AG09309 (cell line): Measurements from ENCODE around the gene SIVA1.

Experiments
- DNase-seq: peaks from one replicate; pipeline ENCODE4 v3.0.0-alpha.2; 2010; ENCODE audit warnings: low read depth
- H3K4me3 ChIP-seq: 2 replicates; pipeline ENCODE4 v1.5.1; 2011; ENCODE audit warnings: mild to moderate bottlenecking, low read depth, low read length, moderate library complexity; ENCODE audit not compliant: control insufficient read depth
- TF ChIP-seq, protein P1 (sequence below): IDR thresholded peaks from 2 replicates; pipeline ENCODE4 v1.5.1; 2011; ENCODE audit warnings: mild to moderate bottlenecking, low read depth, low read length, inconsistent platforms; ENCODE audit not compliant: insufficient read depth, control insufficient read depth; ENCODE audit errors: missing control alignments

SIVA1 gene

DNA sequence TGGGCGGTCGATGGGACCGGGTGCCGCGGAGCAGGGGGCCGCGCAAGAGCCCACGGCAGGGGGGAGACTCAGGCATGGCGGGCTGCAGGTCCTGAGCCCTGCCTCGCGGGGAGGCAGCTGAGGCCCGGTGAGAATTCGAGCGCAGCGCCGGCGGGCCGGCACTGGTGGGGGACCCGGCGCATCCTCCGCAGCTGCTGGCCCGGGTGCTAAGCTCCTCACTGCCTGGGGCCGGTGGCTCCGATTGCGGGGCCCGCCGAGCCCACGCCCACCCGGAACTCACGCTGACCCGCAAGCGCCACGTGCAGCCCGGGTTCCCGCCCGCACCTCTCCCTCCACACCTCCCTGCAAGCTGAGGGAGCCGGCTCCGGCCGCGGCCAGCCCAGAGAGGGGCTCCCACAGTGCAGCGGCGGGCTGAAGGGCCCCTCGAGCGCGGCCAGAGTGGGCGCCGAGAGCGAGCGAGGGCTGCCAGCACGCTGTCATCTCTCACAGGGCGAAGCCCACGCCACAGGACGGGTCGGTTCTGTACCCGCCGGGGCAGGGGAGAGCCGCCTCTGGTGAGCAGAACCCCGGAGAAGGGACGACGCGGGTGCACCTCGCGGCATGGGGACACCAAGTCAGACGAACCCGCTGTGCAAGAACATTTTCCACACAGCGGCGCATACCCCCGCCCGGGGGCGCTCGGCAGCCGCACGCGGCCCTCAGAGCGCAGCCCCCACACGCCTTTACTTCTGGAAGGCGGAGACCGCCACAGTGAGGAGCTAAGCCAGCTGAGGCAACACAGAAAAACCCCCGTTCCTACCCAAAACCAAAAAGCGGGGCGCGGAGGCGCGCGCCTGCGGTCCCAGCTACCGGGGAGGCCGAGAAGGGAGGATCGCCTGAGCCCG lies 1.2 kb upstream of the SIVA1 start:
- no peak for DNase-seq
- H3K4me3 ChIP-seq = peak overlapping the region; percentile 91
- TF ChIP-seq, protein P1, sequence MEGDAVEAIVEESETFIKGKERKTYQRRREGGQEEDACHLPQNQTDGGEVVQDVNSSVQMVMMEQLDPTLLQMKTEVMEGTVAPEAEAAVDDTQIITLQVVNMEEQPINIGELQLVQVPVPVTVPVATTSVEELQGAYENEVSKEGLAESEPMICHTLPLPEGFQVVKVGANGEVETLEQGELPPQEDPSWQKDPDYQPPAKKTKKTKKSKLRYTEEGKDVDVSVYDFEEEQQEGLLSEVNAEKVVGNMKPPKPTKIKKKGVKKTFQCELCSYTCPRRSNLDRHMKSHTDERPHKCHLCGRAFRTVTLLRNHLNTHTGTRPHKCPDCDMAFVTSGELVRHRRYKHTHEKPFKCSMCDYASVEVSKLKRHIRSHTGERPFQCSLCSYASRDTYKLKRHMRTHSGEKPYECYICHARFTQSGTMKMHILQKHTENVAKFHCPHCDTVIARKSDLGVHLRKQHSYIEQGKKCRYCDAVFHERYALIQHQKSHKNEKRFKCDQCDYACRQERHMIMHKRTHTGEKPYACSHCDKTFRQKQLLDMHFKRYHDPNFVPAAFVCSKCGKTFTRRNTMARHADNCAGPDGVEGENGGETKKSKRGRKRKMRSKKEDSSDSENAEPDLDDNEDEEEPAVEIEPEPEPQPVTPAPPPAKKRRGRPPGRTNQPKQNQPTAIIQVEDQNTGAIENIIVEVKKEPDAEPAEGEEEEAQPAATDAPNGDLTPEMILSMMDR = no peak

GRCh38 chr14:104752423-104752734 lies 568 bp upstream of the SIVA1 start:
- TF ChIP-seq, protein P1 = no peak
- peak overlapping the region; percentile 91 for H3K4me3 ChIP-seq
- DNase-seq = no peak

DNA sequence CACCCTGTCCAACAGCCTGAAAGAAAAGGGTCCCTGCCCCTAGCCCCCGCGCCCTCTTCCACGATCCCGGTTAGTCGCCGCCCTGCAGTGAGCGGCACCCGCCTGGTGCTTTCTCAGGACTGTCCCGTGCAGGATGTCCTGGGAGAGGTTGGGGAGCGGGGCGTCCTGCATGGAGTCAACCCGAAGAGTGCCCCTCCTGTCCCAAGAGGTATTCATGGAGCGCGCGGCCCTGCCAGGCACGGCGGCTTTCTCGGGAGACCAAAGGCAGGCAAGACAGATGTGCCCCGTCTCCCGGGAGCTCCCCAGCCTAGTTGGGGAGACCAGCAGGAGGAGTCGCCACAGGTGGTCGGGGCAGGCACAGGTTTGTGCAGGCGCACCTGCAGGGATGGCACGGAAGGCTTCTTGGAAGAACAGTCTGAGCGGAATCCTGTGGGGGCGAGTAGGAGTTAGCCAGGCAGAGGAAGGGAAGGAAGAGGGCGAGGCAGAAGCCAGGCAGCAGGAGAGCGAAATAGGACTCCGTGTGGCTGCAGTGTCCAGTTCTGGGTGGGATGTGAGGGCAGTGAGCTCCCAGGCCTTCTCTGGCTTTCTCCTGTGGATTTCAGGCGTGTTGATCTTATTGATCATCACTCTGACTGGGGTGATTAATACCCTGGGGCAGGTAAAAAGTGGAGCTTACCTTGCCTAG lies 723 bp downstream of the SIVA1 start:
- H3K4me3 ChIP-seq = peak overlapping the region; percentile 91
- TF ChIP-seq, protein P1 = no peak
- no peak for DNase-seq

- DNase-seq = no peak
- peak overlapping the region; percentile 91 for H3K4me3 ChIP-seq
- TF ChIP-seq, protein P1 = no peak
These were observed 1.4 kb downstream of the SIVA1 start for GRCh38 chr14:104754213-104754851.

DNA sequence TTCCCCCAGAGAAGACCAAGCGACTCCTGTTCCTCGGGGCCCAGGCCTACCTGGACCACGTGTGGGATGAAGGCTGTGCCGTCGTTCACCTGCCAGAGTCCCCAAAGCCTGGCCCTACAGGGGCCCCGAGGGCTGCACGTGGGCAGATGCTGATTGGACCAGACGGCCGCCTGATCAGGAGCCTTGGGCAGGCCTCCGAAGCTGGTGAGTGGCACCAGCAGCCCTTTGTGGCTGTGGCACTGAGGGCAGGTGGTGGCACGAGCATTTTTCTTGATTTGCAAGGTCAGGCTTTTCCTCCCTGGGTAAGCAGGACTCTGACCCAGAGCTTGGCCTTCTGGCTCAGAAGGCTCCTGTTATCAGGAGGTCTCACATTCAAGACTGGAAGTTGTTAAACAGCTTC lies 2.7 kb downstream of the SIVA1 start:
- TF ChIP-seq, protein P1 = no peak
- no peak overlapping the region for H3K4me3 ChIP-seq
- no peak for DNase-seq

DNA sequence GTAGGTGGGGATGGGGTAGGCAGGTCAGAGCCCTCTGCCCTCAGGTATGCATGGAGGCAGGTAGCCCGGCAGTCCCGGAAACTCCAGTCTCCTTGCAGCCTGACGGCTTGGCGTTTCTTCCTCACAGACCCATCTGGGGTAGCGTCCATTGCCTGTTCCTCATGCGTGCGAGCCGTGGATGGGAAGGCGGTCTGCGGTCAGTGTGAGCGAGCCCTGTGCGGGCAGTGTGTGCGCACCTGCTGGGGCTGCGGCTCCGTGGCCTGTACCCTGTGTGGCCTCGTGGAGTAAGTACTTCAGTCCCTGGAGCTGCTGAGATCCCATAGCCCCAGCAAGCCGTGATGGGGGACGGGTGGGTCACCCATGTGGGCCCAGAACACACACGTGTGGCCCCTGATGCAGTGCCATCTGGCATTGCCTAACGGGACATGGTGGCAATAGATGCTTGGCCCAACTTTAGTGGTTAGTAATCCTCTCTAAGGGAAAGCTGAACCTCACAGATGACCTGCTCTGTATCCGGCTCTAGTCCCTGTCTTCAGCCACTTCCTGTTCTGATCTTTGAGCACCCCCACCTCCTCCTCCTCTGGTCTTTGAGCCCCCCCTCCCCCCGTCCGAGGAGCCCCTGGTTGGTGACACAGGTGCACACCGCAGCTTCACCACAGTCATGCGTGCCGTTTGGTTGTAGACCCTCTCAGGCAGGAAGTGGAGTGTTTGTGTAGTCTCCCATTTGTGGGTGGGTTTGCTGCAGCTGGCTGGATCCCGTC lies 3.7 kb downstream of the SIVA1 start:
- H3K4me3 ChIP-seq = no peak overlapping the region
- DNase-seq = no peak
- TF ChIP-seq, protein P1 = no peak
